HG03039 (cell line): ENCODE data around the gene ITGB3.
A peak's percentile ranks its signal among the peaks of the same experiment; 100 is the strongest.

Source experiments
- ATAC-seq: cut with Tn5 transposase; IDR thresholded peaks from one replicate; pipeline ENCODE4 v1.9.1; 2021; ENCODE audit warnings: mild to moderate bottlenecking, moderate library complexity; ENCODE audit not compliant: unreplicated experiment

Gene ITGB3

GRCh38 chr17:47274319-47275069 is 20.9 kb downstream of the ITGB3 start:
- no peak for ATAC-seq

GRCh38 chr17:47275245-47275984 is 21.8 kb downstream of the ITGB3 start:
- ATAC-seq = no peak

GRCh38 chr17:47276444-47276843 is 22.8 kb downstream of the ITGB3 start:
- no peak for ATAC-seq

GRCh38 chr17:47276868-47277267 is 23.2 kb downstream of the ITGB3 start:
- no peak for ATAC-seq

GRCh38 chr17:47277921-47278320 is 24.3 kb downstream of the ITGB3 start:
- no peak for ATAC-seq

- no peak for ATAC-seq
Measured at GRCh38 chr17:47278561-47278960, 24.9 kb downstream of the ITGB3 start.

GRCh38 chr17:47279062-47279801 is 25.6 kb downstream of the ITGB3 start:
- peak; percentile 53 for ATAC-seq

- no peak for ATAC-seq
Measured at GRCh38 chr17:47280072-47280811, 26.6 kb downstream of the ITGB3 start.

GRCh38 chr17:47281216-47281615 is 27.6 kb downstream of the ITGB3 start:
- no peak for ATAC-seq

GRCh38 chr17:47285003-47285402 is 31.4 kb downstream of the ITGB3 start:
- ATAC-seq = no peak

- ATAC-seq = peak; percentile 39
Measured at GRCh38 chr17:47286198-47286914, 32.7 kb downstream of the ITGB3 start.

GRCh38 chr17:47287068-47287467 is 33.4 kb downstream of the ITGB3 start:
- no peak for ATAC-seq

GRCh38 chr17:47287639-47288038 is 34.0 kb downstream of the ITGB3 start:
- ATAC-seq = no peak

GRCh38 chr17:47288531-47289116 is 35.0 kb downstream of the ITGB3 start:
- ATAC-seq = no peak

- ATAC-seq = no peak
Measured at GRCh38 chr17:47289302-47289701, 35.7 kb downstream of the ITGB3 start.

- ATAC-seq = no peak
Measured at GRCh38 chr17:47290870-47291241, 37.2 kb downstream of the ITGB3 start.

GRCh38 chr17:47291242-47291873 is 37.7 kb downstream of the ITGB3 start:
- ATAC-seq = no peak

GRCh38 chr17:47292206-47292605 is 38.6 kb downstream of the ITGB3 start:
- ATAC-seq = no peak

GRCh38 chr17:47295037-47295873 is 41.6 kb downstream of the ITGB3 start:
- ATAC-seq = no peak
